ENCODE measurements around the gene MACROH2A2.

MACROH2A2 gene

GRCh38 chr10:70126700-70127395 lies 74.2 kb downstream of the MACROH2A2 start:
- DNase-seq (ENCODE audit: low read depth in 3 of 3) = no peak

GRCh38 chr10:70130878-70131559 lies 78.4 kb downstream of the MACROH2A2 start:
- no peak for DNase-seq (ENCODE audit: low read depth in 3 of 3)

DNA sequence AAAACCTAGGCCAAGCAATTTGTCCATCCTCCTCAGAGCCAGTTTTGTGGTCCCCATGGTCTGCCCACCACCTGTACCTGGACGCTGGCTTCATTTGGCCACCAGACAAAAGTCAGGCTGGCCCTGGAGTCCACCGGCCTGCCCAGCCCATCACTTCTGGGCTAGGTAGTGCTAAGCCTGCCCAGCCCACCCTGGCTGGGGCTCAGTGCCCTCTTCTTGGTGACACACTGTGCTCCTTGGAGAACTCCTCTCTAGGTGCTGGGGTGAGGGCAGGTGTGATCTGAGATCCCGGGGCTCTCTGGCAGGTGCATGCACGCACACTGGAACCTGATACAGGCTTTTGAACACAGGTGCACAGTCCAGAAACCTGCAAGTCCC lies 78.9 kb downstream of the MACROH2A2 start:
- no peak for DNase-seq (ENCODE audit: low read depth in 3 of 3)

DNA sequence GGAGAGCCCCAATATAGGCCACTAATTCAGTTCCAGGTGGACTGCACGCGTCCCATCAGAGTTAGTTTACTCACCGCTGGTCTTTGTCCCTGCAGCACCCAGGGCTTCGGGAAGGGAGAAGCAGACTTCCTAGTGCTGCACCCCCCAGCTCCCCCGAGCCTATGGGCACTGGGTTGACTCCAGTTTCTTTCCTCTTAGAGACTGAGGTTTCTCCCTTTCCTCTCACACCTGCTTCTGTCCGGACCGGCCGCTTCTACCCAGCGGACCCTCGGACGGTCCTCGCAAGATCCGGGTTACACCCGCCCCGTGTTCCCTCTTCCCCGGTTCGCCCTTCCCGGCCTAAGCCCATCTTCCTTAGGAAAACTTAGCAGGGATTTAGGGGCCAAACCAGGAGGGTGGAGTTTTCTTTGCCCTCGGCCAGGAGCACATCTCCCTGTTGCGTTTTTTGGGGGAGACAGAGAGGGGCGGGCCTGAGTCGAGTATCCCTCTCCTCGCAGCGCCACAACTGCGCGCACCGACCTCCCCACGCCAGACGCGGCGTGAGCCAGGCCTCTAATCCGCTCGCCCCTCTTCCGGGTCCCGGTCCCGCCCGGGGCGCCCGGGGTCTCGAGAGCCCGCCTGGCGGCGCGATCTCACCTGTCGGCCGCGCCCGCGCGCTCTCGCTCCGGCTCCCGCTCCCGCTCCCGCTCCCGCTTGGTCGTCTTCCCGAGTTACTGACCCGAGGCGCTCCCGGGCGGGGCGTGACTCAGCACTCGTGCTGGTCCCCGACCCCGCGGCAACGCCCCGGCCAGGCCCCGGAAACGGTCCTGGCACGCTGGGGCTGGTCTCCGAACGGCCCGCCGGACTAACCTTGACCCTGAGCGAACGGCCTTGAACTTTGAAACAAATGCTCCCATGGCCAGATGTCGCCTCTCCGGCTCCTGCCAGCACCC lies 79.7 kb downstream of the MACROH2A2 start, which contains the start of gene AIFM2:
AIFM2 (minus strand) TSS at position 728 of the 932 bp plus-strand sequence. CDS start 8,741 bp downstream, outside the sequence.
- DNase-seq (ENCODE audit: low read depth in 3 of 3) = peak in 2 of 3 donors; percentile 15 to 33

DNA sequence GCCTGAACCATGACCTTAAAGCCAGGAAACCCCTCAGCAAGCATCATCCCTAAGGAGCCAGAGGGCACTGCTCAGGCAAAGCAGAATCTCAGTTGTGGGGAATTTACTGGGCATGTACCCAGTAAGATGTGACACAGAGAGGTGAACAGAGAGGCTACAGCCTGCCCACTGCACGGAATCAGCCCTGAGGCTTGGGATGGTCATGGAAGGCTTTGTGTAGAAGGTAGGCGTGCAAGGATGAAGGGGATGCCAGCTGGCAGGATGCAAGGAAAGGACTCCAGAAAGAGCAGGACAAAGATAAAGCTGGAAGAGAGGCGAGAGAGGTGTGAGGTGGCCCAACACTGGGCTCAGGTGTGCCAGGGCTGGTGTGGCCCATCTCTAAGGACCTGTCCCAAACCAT lies 82.4 kb downstream of the MACROH2A2 start:
- DNase-seq (ENCODE audit: low read depth in 3 of 3) = no peak

DNA sequence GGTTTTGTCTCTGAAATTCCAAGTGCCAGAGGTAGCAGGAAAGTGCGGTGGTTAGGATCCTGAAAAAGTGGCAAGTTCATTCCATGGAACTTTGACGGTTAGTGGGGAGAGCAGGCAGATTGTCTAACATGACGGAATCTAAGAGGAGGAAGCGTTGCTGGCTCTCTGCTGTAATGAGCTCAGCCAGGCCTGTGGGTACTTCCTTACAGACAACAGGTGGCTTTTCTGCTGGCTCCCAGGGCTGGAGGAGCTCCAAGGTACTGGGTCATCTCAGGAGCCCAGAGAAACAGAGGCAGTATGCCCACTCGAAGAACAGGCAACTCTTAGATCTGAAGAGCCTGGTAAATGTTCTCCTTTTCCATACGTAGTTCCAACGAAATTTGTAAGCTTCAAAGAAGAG lies 83.0 kb downstream of the MACROH2A2 start:
- DNase-seq (ENCODE audit: low read depth in 3 of 3) = no peak

DNA sequence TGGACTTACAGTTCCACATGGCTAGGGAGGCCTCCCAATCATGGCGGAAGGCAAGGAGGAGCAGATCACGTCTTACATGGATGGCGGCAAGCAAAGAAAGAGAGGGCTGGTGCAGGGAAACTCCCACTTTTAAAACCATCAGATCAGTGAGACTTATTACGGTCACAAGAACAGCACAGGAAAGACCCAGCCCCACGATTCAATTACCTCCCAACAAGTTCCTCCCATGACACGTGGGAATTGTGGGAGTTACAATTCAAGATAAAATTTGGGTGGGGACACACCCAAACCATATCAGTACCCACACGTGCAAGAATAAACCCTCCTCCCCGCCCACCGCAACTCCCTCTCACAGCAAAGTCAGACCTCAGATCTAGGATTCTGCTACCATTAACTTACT lies 84.5 kb downstream of the MACROH2A2 start:
- no peak for DNase-seq (ENCODE audit: low read depth in 3 of 3)

DNA sequence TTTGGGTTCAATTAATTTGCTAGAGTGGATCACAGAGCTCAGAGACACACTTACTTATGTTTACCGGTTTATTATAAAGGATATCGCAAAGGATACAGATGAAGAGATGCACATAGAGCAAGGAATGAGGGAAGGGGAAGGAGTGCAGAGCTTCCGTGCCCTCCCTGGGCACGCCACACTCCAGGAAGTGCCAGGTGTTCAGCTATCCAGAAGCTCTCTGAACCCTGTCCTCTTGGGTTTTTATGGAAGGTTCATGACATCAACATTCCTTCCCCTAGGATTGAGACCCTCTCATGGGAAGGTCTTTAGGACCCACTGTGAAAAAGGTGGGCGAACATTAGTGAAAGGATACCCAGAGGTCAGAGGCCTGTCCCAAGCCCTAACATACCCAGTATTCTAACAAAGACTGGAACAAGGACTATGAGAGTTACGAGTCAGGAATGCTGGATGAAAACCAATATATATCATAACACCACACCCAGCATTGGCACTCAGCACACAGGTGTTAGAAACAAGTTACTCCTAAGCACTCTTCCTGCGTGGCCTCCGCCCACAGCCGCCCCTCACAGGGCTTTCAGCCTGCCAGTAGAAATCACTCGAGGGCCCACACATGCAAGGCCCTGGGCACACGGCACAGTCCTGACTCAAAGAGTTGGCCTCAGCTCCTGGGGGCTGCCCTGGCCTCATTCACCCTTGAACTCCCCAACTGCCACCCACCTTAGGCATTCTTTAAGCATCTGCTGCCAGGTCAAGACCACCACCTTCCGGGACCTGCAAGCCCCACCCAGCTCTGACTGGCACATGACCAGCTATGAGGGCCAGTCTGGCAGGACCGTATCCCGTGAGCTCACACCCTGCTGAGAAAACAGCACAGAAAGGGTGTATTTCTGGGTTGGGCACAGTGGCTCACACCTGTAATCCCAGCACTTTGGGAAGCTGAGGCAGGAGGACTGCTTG lies 85.6 kb downstream of the MACROH2A2 start:
- no peak for DNase-seq (ENCODE audit: low read depth in 3 of 3)

- DNase-seq (ENCODE audit: low read depth in 3 of 3) = no peak
These were observed 86.7 kb downstream of the MACROH2A2 start for GRCh38 chr10:70139151-70139996.

GRCh38 chr10:70139997-70140250 lies 87.3 kb downstream of the MACROH2A2 start:
- no peak for DNase-seq (ENCODE audit: low read depth in 3 of 3)

DNA sequence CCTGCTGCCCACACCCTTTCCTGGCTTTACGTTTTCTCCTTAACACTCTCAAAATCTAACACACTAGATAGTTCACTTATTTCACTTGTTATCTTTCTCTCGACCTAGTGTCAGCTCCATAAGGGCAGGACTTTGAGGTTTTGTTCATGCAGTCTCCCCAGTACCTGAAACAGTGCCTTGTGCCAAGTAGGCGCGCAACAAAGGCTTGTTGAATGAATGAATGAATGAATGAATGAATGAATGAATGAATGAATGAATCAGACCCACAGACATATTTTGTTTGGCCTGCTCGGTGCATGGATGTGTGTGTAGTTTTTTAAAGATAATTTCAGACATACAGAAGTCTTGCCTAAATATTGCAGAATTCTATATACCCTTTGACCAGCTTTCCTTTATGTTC lies 87.7 kb downstream of the MACROH2A2 start:
- DNase-seq (ENCODE audit: low read depth in 3 of 3) = no peak

- no peak for DNase-seq (ENCODE audit: low read depth in 3 of 3)
These were observed 89.9 kb downstream of the MACROH2A2 start for GRCh38 chr10:70142555-70142954.

DNA sequence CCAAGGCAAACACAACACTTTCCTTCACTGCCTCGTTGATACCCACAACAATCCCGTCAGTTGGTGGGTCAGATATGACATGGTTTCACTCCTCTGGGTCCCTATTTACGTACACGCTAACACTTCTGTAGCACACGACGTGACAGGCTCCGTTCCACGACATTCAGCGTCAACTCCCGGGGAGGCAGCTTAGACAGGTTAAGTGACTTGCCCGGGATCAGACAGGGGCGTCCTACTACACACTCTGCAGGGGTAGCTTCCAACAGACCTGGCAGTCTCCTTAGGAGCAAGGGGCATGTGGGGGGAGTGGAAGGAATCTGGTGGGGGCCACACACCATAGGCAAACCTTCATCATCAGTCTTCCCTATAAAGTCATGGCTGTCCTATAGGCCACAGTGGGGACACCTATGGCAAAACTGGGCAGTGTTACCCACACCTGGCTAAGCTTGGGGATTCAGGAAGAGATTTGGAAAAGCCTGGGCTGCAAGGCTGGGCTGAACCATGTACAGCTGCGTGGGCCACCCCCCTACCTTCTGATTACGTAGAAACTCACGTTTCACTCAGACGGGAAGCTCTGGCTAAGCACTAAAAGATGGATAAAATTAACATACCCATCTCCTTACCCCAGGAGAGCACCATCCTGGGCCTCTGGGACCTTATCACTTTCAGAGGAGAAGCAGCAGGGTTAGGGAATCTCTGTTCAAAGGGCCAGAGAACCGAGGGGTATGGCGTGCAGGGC lies 91.9 kb downstream of the MACROH2A2 start:
- DNase-seq (ENCODE audit: low read depth in 3 of 3) = no peak

DNA sequence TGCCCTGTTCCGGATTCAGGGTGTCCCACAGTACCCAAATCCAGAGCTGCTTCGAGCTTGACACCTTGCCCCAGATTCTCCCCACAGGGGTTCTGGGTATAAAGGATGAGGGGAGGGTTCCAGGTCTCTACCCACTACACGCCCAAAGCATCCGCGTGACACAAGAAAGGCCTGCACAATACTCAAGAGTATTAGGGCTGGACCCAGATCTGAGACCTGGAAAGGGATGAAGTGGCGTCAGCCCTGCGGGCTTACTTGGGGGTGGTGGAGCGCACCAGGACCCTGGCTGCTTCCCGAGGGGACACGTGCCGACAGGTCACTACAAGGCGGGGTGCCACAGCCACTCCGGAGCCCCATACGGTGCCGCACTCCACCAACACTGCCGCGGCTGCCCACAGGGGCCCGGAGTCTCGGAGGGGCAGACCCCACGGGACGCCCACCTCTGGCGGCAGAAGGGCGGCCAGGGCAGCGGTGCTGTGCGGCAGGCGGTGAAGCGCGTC lies 92.6 kb downstream of the MACROH2A2 start:
- DNase-seq (ENCODE audit: low read depth in 3 of 3) = no peak

DNA sequence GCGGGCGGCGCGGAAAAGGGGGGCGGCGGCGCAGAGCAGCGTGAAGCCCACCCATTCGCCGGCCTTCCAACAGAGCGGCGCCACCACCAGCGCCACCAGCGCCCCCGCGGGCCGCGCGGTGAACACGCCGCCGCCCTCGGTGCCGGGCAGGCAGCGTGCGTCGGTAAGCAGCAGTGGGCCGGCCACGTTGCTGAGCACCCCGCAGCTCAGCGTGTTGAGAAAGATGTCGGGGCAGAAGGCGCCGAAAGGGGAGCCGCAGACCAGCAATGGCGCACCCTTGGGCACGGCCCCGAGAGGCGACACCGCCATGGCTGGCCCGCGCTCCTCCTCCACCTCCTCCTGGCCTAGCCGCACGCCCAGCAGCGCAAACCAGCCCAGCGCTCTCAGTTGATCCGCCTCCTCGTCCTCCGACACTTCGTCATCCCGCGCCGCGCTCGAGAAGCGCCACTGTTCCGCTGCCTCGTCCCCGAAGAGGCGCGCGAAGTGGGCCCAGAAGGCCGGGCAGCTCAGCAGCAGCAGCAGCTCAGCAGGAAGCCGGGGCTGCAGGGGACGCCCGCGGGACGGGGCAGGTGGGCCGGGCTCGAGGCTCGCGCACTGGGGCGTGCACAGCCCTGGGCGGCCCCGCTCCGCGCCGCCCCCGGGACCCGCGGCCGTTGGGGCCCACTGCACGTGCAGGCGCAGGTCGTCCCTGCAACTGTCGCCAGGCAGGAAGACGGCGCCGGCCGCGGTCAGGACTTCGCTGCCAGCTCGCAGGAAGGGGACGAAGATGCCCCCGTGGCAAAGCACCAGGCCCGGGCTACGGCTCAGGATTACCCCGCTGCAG lies 93.2 kb downstream of the MACROH2A2 start:
- DNase-seq (ENCODE audit: low read depth in 3 of 3) = peak; percentile 34 to 61 (median 49)

- DNase-seq (ENCODE audit: low read depth in 3 of 3) = peak; percentile 80 to 92 (median 87)
These were observed 94.0 kb downstream of the MACROH2A2 start, which contains the start of gene TYSND1 for GRCh38 chr10:70146489-70147258. Gene TYSND1 (minus strand): TSS chr10:70146700. CDS start chr10:70146586, 114 bp downstream.

GRCh38 chr10:70147259-70147625 lies 94.6 kb downstream of the MACROH2A2 start:
- no peak for DNase-seq (ENCODE audit: low read depth in 3 of 3)

GRCh38 chr10:70148516-70148915 lies 95.9 kb downstream of the MACROH2A2 start:
- no peak for DNase-seq (ENCODE audit: low read depth in 3 of 3)

Data from stimulated activated CD4-positive, alpha-beta T cell treated with anti-CD3 and anti-CD28 coated beads, TNF-alpha, amount 100 ng/mL, for 48 hours (primary cell).